ENCODE data around the gene FOXJ1.
"Not testable (repeated sequence)": the region's sequence is repeated elsewhere in the genome, so short reads cannot be mapped to it uniquely, and the experiment has no call there.

The FOXJ1 gene, protein sequence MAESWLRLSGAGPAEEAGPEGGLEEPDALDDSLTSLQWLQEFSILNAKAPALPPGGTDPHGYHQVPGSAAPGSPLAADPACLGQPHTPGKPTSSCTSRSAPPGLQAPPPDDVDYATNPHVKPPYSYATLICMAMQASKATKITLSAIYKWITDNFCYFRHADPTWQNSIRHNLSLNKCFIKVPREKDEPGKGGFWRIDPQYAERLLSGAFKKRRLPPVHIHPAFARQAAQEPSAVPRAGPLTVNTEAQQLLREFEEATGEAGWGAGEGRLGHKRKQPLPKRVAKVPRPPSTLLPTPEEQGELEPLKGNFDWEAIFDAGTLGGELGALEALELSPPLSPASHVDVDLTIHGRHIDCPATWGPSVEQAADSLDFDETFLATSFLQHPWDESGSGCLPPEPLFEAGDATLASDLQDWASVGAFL

DNA sequence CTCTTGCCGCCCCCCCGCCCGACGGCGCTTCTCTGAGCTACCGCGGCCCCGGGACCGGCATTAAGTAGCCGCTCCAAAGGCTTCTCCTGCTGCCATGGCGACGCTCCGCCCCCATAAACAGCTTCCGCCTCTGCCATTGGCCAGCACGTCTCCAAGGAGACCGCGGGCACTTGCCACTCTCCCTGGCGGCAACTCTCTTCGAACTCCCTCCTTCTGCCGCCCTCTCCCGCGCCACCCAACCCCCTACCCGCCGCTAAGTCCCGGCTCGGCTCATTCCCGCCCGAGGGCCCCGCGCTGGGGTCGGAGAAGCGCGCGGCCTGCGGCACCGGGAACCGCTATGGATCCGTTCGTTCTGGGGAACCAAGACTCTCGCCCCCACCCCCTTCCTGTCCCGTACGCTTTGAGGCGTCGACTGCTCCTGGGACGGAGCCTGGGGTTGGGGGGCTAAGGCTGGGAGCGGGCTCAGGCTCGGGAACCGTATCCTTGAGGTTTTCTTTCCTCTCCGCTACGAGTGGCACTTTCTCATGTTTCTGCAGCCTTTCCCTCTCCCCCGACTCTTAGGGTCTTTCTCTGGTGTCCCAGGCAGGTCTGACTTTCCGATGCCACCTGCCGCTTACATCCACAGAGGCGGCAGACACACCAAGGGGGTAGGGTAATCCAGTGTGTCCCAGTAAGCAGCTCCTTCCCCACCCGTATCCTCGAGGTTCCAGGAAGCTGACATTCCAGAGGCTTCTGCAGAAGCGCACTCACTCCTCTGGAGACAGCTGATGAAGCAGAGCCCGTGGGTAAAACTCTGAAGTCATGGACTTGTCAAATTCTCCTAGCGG lies at the start of gene FOXJ1:
FOXJ1 (minus strand) TSS at position 34 of the 827 bp plus-strand sequence. CDS start 850 bp downstream, outside the sequence.
- DNase-seq, result peak; percentile 93 to 94

DNA sequence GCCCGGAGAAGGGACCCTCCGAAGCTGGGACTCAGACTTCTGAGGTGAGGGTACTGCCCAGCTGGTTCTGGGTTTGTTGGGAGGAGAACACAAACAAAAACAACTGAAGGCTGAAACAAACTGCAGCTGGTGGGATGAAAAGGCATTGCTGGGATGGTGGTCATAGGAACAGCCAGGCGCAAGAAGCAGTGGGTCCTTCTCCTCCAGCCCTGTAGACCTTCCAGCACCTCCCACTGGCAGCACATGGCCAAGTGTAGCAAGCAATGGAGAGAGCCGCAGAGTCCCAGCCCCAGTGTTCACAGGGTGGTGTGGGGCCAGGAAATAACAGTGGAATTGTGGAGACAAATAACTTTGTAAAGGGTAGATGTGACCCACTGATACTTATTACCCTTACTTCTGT lies 48.7 kb upstream of the FOXJ1 start:
- no peak for DNase-seq

DNA sequence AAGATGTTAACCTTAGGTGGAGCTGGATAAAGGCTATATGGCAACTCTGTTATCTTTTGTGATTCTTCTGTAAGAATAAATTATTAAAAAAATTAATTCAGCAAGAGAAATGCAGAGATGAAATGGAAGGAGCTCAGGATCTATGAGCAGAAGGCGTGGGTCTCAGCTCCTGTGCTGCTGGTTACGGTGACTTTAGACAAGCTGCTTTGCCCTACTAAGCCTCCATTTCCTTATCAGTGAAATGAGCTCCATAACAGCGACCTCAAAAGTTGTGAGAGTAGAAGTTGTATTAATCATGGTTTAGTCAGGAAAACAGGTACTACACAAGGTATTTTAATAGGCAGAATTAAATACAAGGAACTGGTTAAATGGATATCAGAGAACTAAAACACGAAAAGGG lies 48.2 kb upstream of the FOXJ1 start:
- no peak for DNase-seq

DNA sequence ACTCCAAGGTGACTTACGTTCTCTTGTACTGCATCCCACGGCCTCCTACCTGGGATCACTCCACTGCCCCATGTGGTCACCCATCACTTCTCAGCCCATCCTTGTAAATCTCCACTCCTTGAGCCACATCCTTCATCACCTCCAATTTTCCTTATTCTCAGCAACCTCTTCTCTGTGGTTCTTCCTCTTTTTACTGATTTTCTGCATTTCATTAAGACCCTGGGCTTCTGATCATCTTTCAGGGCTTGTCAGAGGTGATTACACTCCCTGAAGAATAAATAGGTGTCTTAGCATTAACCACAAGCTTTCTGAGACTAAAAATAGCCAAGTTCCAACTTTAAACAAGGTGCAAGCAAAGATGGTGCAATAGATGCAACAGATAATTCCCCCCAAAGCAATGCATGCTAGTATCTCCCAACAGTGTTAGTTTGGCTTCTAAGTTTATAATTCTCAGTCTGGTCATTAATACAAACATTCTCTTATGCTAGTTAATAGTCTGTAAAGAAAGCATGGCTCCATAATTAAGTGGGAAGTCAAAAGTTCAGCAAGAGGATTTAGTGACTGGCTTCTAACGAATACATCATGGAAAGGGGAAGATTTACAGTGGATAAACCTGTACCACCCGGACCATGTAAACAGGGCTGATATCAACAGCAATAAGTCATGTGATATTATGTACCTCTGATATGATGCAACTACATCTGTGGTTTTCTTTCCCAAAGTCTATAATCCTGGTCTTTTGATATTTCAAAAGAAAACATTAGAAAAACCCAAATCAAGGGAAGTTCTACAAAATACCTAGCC lies 47.4 kb upstream of the FOXJ1 start:
- no peak for DNase-seq

- not testable (repeated sequence) for DNase-seq
Observed at GRCh38 chr17:76186774-76187173, 45.7 kb upstream of the FOXJ1 start.

DNA sequence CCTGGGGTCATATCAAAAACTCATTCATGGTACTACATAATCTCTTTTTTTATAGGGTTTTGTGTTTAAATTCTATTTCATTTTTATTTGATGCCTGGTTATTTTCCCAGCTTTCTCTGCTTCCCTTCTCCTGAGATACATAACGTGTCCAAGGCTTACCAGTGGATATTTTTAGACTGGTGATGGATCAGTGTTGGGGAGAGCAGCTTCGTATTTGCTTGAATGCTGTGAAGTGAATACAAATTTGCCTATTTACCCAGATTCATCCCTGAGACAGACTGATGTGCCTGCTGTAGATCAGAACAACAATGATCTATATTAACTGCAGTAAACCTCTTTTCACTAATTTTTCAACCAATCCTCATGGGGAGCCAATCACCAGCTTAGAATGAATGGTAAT lies 43.2 kb upstream of the FOXJ1 start:
- DNase-seq, result no peak

DNA sequence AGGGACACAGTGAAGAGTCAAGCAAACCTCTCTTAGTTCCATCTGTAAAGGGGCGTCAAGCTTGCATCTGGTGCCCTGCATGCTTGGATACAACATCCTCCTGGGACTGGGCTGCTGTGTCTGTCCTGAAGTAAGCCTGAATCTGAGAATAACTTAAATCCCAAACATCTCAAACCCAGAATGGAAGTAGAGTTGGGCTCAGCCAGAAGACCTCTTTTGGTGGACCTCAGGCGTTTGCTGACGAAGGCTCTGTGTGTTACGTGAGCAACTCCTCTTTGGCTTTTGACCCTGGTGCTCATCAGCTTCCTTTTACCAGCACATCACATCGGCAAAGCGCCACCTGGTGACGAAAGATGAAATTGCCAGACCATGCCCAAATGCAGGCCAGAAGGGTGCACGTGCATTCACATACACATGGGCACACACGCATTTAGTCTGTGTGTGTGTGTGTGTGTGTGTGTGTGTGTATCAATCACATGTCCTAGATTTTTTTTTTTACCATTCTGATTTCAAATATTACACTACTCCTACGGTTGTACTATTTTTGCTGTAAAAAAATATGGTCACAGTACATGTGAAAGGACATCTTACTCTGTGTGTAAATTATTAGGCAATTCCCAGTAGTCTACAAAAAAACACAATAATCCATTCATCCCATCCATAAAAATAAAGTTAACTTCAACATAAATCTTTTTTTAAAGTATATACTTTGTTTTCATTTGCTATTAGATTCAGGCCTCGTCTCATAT lies 41.1 kb upstream of the FOXJ1 start:
- DNase-seq, result peak; percentile 96 to 98

DNA sequence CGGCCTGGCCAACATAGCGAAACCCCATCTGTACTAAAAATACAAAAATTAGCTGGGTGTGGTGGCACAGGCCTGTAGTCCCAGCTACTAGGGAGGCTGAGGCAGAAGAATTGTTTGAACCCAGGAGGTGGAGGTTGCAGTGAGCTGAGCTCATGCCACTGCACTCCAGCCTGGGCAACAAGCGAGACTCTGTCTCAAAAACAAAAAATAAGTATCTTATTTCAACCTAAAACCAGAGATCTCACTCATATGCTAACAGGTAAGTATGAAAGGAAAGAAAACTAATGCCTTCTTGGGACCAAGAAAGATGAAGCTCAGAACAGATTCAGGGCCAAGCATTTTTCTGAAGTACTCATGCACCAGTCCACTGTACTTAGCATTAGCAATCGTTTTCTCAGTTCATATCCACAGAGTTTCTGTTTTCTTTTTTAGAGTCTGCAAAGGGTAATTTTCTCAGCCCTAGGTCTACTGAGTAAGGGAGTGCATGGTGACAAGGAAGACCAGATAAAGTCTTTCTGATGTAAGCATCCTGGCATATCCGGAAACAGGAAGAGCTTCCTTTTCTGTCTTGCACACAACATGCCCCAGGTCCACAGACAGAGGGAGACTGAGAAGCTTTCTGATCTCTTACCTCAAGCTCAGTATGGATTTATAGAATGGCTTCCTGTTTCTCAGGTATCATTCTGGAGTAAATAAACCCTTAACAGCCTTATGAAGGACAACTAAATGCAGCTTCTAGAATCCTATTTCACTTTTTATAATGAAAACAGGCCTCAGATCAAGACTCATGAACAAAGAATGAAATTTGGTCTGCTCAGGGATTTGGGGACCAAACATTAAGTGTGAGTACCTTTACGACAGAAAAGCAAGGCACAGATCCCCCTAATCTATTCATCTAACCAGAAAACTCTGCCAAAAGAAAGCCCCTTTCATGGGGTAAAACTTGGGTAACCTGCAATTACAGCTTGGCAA lies 38.7 kb upstream of the FOXJ1 start:
- DNase-seq, result peak; percentile 36 to 53

DNA sequence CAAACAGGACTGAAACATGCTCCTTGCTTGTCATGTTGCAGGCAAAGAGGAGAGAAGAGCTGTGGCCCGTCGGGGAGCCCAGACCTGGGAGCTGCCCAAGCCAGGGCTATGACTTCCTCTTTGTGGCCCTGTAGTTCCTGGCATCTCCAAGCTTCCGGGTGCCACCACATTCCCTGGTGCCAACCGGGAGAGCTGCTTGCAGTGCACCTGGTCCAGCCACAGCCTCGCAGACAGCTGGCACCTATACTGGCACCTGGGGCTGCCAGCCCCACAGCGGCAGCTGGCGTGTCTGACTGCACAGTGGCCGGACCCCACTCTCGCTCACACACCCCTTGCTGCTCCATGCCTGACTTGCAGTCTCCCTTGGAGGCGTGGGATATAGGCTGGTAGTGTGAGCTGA lies 37.1 kb upstream of the FOXJ1 start:
- no peak for DNase-seq

DNA sequence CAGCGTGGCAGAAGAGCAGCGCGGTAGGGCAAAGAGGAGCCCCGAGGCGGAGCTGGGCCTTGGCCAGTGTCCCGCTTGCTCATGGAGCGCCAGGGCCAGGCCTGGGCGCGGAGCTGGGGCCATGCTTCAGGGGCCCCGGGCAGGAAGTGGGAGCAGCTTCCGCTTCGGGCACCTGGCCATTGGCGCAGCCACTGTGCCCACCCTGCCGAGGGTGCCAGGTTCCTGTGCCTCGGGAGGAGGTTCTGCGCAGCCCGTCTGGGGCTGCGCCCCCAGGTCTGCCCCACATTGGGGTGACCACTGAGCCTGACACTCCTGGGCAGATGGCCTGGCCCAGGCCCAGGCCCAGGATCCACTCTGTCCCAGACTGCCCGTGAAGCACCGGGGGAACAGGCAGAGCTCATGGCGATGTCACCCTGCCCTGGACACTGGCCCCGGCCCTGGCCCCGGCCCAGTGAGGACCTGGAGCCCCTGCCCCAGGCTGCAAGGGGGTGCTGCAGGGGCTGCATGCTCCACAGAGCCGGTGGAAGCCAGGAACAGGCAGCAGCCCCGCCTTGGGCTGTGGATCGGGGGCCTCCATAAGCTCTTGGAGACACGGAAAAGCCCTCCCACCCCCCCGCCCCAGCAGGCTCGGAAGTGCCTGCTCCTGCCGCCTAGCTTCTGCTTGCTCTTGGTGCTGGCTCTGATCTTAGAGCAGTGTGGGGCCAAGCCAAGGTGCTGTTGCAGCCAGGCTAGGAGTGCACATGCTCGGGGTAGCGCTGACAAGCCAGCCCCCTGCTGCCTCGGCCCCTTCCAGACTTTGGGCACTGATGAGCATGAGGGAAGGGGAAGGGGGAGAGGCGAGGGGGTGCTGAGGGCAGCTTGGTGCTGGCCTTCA lies 35.9 kb upstream of the FOXJ1 start:
- no peak for DNase-seq

- no peak for DNase-seq
Observed at GRCh38 chr17:76174037-76174436, 33.0 kb upstream of the FOXJ1 start.

DNA sequence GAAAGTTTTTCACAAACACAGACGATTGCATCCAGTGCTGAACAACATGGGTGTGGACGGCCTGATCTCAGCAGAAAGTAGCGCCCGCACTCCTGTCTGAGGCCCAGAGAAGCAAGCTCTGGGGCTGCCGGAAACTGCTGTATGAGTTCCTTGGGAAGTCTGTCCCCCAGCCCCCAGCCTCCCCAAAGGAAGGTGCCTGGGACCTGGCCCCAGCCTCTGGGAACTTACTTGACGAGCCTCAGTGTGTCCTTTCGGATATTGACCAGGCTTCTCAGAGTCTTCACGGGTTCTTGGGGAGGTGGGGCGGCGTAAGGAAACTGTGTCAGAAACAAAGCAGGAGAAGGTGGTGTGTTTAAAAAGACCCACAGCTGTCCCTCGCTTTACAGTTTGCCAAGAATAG lies 32.4 kb upstream of the FOXJ1 start:
- no peak for DNase-seq

DNA sequence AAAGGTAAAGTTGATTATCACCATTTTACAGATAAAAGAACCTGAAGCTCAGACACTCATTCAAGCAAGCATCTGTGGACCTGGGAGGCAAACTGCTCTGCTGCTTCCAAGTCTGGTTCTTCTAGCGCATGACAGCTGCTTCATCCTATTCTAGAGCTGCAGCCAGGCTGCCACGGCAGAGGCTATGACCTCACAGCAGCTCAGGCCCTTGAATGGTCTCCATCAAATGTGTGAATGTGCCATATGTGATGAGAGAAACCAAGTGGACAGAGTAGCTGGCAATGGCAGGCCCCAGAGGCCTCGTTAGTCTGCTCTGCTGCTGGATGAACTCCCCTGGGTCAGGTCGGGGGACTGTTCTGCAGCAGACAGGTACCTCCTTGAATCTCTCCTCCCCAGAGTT lies 30.7 kb upstream of the FOXJ1 start:
- no peak for DNase-seq

GRCh38 chr17:76170114-76170513 lies 29.1 kb upstream of the FOXJ1 start:
- DNase-seq, result no peak

DNA sequence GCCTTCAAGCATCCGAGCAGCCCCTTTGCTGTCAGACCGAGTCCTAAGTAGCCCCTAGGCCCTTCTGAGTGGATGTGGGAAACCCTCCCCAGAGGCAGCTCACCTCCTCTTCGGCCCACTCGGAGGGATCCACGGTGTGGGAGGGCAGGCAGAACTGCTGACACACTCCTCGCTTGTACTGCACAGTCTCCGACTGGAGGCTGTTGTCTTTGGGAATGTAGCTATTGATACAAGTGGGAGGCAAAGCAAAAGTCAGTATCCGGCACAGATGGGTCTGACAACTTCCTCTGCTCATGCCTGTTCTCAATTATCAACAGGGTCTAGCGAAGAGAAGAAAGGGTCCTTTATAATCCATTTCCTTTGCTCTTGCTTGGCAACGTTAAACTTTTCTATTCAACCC lies 25.9 kb upstream of the FOXJ1 start:
- DNase-seq, result no peak

- no peak for DNase-seq
Observed at GRCh38 chr17:76166168-76166567, 25.1 kb upstream of the FOXJ1 start.

DNA sequence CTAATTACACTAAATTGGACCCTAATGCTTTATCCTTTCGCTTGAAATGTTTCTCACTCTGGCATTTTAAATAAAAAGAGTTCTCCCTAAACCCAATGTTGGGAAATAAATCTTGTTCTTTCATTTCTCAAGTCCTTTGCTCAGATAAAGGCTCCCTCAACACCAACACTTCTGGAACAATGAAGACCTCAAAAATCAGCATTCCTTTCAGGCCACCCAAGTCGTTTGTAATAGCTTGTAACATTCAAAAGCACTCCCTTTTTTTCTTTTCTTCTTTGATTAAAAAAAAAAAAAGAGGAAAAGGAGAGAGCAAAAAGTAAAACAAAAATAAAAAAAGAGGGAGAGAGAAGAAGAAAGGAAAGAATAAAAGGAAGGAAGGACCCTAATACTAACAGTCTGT lies 23.3 kb upstream of the FOXJ1 start:
- DNase-seq, result no peak

- DNase-seq, result no peak
Observed at GRCh38 chr17:76163919-76164318, 22.9 kb upstream of the FOXJ1 start.

- no peak for DNase-seq
Observed at GRCh38 chr17:76161619-76162266, 20.7 kb upstream of the FOXJ1 start.
